GM15510 (cell line): ENCODE results near the gene HK2.

Experiments
- POLR2A ChIP-seq: IDR thresholded peaks from 3 replicates; pipeline ENCODE4 v1.6.1; 2011; ENCODE audit warnings: borderline replicate concordance; ENCODE audit not compliant: insufficient read length; ENCODE audit errors: extremely low read depth

HK2 gene

GRCh38 chr2:74864728-74865722 is 31.1 kb downstream of the HK2 start:
- no peak for TF ChIP-seq POLR2A

- TF ChIP-seq POLR2A = no peak
Measured at GRCh38 chr2:74865770-74866674, 32.1 kb downstream of the HK2 start.

GRCh38 chr2:74867841-74868658 is 34.1 kb downstream of the HK2 start:
- TF ChIP-seq POLR2A = no peak

- no peak for TF ChIP-seq POLR2A
Measured at GRCh38 chr2:74869517-74869916, 35.6 kb downstream of the HK2 start.

- TF ChIP-seq POLR2A = no peak
Measured at GRCh38 chr2:74870951-74871350, 37.0 kb downstream of the HK2 start.

- TF ChIP-seq POLR2A = no peak
Measured at GRCh38 chr2:74871414-74871813, 37.5 kb downstream of the HK2 start.

GRCh38 chr2:74872389-74872836 is 38.5 kb downstream of the HK2 start:
- no peak for TF ChIP-seq POLR2A

- no peak for TF ChIP-seq POLR2A
Measured at GRCh38 chr2:74873012-74873665, 39.2 kb downstream of the HK2 start.

GRCh38 chr2:74873678-74874640 is 40.0 kb downstream of the HK2 start:
- TF ChIP-seq POLR2A = no peak

- no peak for TF ChIP-seq POLR2A
Measured at GRCh38 chr2:74876081-74876886, 42.4 kb downstream of the HK2 start.

- no peak for TF ChIP-seq POLR2A
Measured at GRCh38 chr2:74877376-74877775, 43.4 kb downstream of the HK2 start.
